Activated CD8-positive, alpha-beta memory T cell treated with anti-CD3 and anti-CD28 coated beads, Interleukin-2, amount 50 U/mL, for 4 hours (primary cell): ENCODE measurements around the gene PGAP3.
"Not testable (repeated sequence)": the region's sequence is repeated elsewhere in the genome, so short reads cannot be mapped to it uniquely, and the experiment has no call there.

Experiments used
- DNase-seq: peaks from one replicate; pipeline ENCODE4 v3.0.0-alpha.2; 2020

Gene PGAP3, protein sequence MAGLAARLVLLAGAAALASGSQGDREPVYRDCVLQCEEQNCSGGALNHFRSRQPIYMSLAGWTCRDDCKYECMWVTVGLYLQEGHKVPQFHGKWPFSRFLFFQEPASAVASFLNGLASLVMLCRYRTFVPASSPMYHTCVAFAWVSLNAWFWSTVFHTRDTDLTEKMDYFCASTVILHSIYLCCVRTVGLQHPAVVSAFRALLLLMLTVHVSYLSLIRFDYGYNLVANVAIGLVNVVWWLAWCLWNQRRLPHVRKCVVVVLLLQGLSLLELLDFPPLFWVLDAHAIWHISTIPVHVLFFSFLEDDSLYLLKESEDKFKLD

DNA sequence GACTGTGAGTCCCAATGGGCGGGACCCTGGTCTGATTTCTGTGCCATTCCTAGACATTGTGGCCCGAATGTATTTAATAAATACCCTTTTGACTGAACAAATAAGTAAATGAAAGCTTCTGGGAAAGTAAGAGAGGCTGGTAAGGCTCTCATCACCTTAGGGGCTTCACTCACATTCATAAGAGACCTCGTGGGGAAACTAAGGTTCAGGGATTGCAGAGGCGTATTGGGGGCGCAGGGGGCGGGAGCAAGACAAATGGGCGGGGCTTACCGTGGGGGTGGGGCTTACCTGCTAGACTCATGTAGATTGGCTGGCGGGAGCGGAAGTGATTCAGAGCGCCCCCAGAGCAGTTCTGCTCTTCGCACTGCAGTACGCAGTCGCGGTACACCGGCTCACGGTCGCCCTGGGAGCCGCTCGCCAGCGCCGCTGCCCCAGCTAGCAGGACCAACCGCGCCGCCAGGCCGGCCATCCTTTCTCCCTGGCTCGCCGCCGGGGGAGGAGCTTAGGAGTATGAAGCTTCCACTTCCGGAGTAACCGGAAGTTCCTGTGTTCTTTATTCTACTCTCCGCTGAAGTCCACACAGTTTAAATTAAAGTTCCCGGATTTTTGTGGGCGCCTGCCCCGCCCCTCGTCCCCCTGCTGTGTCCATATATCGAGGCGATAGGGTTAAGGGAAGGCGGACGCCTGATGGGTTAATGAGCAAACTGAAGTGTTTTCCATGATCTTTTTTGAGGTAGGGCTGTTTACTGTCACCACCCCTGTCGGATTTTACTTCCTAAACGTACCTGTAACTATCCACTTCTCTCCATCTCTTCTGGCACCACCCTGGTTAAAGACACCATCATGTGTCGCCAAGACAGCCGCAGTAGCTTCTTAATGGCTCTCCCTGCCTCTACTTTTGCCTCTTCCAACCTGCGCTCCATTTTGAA is at the start of gene PGAP3:
Gene PGAP3 (minus strand): TSS at position 512 of the 929 bp plus-strand sequence. CDS start 43 bp downstream, at position 469.
- DNase-seq = peak; percentile 84

DNA sequence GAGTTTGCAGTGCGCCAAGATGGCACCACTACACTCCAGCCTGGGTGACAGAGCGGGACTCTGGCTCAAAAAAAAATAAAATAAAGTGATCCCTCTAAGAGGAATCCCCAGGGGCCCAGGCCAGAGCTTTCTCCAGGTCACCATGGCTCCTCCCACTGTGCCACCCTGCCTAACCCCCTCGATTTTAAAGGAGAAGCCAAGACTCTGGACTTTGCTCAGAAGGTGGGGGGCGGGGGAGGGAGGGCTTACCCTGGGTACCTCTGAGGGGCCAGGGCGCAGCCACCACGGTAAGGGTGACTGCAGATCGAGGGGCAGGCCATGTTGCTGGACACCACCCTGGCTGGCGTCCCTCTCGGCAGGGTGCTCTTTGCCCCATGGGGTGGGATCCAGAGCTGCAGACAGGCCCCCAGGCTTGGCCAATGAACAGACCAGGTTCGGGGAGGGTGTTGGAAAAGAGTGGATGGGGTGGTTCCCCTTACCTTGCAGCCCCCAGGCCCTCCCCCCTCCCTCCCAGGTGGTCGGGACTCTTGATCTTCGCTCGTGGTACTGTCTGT is 49.4 kb upstream of the PGAP3 start:
- no peak for DNase-seq

DNA sequence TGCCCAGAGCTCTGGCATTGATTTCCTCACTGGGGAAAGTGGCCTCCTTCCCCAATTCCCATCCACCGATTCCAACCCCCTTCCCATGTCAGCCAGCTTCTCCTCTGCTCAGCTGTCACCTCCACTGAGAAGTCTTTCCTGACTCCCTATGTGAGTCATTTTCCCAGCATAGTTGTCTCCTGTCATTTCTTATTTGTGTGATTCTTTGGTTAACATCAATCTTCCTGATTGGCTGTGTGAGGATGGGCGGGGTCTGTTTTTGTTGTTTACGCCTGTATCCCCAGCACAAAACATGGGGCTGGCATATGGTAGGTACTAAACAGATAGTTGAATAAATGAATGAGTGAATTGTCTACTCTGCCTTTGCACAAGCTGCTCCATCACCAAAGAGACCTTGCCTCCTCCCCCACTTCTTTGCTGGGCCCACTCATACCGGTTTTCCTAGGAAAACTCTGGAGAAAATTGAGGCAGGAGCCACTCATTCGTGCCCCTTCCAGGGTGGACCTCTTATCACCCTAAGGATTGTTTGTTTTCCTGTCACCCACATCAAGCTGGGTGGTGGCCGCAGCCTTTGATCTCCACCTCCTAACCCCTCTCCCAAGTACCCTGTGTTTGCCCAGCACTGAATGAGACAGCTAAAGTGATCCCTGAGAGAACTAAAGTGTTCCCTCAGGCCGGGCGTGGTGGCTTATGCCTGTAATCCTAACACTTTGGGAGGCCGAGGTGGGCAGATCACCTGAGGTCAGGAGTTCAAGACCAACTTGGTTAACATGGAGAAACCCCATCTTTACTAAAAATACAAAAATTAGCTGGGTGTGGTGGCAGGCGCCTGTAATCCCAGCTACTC is 48.7 kb upstream of the PGAP3 start:
- no peak for DNase-seq

DNA sequence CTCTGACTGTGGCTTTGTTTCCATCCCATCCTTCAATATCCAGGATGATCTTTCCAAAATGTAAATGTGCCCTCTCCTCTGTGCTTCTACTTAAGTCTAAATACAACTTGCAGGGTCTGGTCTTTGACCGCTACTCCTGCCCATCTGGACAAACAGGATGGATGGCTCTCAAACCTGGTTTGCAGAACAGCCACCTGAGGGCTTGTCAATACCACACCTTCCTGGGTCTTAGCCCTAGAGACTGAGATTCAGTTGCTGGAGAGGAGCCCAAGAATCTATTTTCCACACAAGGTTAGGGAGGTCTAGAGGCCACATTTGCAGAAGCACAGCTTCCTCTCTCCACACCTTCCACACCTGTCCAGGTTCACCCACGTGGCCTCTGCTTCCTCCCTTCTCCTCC is 48.0 kb upstream of the PGAP3 start:
- no peak for DNase-seq

DNA sequence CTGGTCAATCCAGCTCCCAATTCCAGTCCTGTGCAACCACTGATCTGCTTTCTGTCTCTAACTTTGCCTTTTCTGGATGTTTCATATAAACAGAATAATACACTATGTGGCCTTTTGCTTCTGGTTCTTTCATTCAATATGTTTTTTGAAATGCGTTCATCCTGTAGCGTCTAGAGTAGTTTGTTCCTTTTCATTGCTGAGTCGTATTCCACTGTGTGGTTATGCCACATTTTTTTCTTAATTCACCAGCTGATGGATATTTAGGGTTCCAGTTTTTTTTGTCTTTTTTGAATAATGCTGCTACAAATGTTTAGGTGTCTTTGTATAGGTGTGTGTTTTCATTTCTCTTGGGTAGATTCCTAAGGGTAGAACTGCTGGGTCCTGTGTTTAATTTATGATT is 44.7 kb upstream of the PGAP3 start:
- no peak for DNase-seq

DNA sequence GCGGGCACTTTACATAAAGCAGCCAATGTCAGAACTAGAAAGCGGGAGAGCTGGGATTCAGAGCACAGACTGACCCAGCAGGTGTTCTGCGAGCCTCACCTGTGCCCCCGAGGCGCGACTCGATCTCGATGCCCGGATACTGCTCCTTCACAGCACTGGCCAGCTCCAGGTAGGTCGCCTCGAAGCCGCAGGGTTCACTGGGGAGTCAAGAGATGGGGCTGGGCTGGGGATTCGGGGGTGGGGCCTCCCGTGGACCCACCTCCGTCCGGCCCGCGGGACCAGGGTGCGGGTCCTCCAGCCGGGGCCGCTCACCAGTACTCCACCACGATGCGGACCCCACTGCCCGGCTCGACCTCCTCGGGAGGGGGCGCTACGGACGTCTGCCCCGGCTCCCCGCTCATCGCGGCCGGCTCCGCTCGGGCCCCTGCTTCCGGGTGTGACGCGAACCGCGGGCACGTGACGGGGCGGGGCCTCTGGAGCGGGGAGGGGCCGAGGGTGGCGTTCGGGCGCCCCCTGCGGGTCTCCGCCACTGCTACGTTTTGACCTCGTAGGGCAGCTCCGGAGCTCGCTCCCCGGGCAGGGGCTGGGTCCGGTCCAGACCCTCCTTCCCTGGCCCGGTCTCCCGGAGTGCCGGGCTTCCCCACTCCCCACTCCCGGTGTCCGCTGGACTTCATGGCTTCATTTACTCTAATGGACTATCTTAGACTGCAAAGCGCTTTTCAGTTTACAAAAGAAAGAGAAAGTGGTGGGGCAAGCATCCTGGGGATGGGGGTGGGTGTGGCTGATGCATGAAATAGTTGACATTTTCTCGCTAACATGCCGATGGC is 42.5 kb upstream of the PGAP3 start, which contains the start of gene MIEN1:
Gene MIEN1 (minus strand): TSS at position 438 of the 827 bp plus-strand sequence. CDS start 37 bp downstream, at position 401.
- DNase-seq = peak; percentile 95

DNA sequence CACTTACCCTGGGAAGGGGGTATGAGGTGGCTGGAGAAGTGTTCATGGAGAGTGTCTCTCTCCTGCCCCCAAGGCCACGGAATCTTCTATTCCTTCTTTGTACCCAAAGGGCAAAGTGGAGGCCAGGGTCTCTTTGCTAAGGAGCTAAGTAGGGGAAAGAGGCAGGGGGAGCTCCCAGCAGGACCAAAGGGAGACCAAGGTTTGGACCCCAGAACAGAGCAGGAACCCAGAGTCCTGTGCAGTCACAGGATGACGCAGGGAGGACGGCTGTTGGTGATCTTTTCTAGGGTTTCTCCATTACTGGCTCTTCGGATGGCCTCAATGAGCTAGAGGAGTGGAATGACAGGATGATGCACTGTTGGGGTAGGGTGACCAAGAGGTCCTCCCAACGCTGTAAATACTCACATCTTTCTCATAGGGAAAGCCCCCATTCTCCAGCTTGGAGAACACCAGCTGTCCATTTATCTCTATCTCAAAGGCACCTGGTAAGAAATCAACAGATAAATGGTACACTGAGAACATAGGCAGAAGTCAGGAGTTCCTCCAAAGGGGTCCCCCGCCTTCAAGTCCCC is 41.5 kb upstream of the PGAP3 start:
- no peak for DNase-seq

DNA sequence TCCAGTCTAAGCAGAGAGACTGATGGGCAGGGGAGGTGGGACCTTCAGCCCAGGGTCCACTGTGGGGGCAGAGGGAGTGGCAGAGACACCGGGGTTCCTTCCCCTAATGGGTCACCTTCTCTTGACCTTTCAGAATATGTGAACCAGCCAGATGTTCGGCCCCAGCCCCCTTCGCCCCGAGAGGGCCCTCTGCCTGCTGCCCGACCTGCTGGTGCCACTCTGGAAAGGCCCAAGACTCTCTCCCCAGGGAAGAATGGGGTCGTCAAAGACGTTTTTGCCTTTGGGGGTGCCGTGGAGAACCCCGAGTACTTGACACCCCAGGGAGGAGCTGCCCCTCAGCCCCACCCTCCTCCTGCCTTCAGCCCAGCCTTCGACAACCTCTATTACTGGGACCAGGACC is 39.7 kb upstream of the PGAP3 start:
- DNase-seq = no peak

DNA sequence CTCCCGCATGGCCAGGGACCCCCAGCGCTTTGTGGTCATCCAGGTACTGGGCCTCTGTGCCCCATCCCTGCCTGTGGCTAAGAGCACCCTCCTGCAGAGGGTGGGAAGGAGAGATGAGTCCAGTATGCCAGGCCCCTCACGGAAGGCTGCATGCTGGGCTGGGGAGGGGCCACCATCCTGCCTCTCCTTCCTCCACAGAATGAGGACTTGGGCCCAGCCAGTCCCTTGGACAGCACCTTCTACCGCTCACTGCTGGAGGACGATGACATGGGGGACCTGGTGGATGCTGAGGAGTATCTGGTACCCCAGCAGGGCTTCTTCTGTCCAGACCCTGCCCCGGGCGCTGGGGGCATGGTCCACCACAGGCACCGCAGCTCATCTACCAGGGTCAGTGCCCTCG is 38.8 kb upstream of the PGAP3 start:
- DNase-seq = no peak

DNA sequence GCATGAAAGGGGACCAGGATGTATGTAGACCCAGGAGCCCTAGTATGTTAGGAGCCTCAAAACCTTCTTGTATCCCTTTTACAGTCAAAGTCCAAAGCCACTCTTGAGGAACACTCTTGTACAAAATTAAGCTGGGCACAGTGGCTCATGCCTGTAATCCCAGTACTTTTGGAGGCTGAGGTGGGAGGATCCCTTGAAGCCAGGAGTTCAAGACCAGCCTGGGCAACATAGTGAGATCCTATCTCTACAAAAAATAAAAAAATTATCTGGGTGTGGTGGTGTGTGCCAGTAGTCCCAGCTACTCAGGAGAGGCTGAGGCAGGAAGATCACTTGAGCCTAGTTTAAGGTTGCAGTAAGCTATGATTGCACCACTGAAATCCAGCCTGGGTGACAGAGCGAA is 38.1 kb upstream of the PGAP3 start:
- DNase-seq = not testable (repeated sequence)

DNA sequence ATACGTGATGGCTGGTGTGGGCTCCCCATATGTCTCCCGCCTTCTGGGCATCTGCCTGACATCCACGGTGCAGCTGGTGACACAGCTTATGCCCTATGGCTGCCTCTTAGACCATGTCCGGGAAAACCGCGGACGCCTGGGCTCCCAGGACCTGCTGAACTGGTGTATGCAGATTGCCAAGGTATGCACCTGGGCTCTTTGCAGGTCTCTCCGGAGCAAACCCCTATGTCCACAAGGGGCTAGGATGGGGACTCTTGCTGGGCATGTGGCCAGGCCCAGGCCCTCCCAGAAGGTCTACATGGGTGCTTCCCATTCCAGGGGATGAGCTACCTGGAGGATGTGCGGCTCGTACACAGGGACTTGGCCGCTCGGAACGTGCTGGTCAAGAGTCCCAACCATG is 36.9 kb upstream of the PGAP3 start:
- DNase-seq = no peak

DNA sequence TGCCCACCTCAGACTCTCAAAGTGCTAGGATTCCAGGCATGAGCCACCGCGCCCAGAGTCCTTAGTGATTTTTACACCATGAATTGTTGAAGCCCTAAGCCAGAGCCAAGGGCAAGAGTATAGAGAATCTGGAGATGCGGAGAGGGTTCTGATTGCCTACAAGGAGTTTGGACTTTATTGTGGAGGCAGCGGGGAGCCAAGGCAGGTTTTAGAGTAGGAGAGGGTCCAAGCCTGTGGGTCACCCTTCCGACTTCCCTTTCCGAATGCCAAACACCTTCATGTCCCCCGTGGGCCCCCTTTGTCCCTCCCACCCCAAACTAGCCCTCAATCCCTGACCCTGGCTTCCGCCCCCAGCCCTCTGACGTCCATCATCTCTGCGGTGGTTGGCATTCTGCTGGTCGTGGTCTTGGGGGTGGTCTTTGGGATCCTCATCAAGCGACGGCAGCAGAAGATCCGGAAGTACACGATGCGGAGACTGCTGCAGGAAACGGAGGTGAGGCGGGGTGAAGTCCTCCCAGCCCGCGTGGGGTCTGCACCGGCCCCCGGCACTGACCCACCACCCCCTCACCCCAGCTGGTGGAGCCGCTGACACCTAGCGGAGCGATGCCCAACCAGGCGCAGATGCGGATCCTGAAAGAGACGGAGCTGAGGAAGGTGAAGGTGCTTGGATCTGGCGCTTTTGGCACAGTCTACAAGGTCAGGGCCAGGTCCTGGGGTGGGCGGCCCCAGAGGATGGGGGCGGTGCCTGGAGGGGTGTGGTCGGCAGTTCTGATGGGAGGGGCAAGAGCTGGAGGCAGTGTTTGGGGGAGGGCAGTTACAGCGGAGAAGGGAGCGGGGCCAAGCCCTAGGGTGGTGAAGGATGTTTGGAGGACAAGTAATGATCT is 35.4 kb upstream of the PGAP3 start:
- no peak for DNase-seq

DNA sequence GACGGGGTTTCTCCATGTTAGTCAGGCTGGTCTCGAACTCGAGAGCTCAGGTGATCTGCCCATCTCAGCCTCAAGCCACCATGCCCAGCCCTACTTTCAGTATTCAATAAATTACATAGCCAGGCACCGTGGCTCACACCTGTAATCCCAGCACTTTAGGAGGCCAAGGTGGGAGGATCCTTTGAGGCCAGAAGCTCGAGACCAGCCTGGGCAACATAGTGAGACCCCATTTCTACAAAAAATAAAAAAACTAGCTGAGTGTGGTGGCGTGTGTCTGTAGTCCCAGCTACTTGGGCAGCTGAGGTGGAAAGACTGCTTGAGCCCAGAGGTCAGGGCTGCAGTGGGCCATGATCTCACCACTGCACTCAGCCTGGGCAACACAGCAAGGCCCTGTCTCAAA is 34.2 kb upstream of the PGAP3 start:
- no peak for DNase-seq

DNA sequence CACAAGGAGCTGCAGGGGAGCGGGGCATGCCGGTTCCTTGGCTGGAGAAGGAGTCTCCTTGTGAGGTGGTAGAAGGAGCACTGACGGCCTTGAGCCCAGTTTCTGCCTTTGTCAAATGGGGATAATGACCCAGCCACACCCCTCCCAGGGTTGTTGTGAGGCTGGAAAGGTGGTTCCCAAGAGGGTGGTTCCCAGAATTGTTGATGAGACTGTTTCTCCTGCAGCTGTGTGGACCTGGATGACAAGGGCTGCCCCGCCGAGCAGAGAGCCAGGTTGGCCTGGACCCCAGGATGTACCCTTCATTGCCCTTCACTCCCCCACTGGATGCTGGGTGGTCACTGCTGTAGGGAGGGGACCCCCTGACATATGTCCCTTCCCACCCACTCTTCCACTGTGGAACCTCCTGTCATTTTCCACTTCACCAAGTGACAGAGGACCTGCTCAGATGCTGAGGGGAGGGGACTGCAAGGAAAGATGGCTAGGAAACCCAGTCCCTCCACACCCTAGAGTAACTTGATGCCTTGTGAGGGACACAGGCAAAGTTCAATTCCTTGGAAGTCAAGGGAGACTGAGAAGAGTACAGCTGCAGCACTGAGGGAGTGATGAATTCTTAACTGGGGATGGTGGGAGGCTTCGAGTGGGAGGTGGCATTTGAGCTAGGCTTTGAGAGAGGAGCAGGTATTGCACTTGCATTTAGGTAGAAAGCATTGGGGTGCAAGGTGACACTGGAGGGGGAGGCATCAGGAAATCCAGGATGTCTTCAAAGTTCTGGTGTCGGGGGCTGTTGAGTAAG is 31.9 kb upstream of the PGAP3 start:
- no peak for DNase-seq

DNA sequence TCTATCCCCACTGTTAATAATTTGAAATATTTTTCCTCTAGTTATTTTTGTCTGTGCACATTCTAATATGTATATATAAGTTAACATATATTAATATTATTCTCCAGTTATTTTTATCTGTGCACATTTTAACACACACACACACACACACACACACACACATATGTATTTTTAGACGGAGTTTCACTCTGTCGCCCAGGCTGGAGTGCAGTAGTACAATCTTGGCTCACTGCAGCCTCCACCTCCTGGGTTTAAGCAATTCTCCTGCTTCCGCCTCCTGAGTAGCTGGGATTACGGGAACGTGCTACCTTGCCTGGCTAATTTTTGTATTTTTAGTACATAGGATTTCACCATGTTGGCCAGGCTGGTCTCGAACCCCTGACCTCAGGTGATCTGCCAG is 29.8 kb upstream of the PGAP3 start:
- no peak for DNase-seq

DNA sequence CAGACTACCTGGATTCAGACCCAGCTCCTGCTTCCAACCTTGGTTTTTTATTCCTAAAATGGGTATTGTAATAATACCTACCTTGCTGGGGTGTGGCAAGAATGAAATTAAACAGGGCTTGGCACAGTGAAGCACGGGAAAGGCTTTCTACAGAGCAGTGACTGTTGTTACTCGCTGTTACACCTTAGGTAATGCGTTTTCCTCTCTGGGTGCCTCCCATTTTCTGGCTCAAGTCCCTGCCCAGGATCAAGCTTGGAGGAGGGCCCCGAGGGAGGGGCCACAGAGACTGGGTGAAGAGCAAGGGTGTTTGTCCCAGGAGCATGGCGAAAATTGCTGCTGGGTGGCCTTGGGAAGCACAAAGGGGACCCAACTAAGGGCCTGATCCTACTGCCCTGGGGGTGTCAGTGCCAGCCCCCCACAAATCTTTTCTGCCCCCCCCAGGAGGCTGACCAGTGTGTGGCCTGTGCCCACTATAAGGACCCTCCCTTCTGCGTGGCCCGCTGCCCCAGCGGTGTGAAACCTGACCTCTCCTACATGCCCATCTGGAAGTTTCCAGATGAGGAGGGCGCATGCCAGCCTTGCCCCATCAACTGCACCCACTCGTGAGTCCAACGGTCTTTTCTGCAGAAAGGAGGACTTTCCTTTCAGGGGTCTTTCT is 29.2 kb upstream of the PGAP3 start:
- no peak for DNase-seq

DNA sequence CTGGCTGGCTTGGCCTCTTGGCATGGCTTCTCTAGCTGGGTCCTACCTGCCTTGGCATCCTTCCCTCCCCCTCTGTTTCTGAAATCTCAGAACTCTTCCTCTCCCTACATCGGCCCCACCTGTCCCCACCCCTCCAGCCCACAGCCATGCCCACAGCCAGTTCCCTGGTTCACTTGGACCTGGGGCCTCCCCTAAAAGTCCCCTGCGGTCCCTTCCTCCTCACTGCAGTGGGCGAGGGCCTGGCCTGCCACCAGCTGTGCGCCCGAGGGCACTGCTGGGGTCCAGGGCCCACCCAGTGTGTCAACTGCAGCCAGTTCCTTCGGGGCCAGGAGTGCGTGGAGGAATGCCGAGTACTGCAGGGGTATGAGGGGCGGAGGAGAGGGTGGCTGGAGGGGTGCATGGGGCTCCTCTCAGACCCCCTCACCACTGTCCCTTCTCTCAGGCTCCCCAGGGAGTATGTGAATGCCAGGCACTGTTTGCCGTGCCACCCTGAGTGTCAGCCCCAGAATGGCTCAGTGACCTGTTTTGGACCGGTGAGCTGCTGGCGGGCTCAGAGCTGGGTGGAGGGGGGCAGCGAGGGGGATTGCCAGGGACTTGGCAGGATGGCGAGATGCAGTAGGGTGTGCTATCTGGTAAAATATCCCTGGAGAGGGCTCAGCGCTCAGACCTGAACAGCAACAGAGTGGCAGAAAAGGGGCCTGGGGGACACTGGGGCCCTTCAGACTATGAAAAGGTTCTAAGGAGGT is 28.4 kb upstream of the PGAP3 start:
- no peak for DNase-seq
